ENCODE measurements around the gene PACS2. TPM values are rescaled to one million over a fixed set of nuclear protein-coding genes. Genes with fewer than 3 reads are reported as not detected.

PACS2 gene
- total RNA-seq, 1 experiment from 2014 or later: 57.7 TPM

DNA sequence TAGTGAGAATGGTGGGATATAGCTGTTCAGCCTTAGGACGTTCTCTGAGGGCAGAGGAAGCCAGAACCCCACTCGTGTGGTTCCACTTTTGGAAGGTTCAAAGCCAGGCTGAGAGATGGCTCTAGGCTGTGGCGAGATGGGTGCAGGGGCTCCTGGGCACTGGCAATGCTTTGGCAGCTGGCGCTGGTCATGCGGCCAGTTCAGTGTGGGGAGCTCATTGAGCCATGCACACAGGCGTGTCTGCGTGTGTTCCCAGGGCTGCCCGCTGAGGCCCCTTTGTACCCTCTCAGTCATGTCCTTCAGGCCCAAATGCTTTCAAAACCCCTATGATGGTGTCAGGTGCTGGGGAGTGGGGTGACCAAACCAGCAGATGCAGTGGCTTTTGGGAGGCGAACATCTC lies 85.5 kb downstream of the PACS2 start:
- Mint-ChIP-seq H3K36me3 (ENCODE audit: insufficient read depth, unreplicated experiment) (peaks cover 28% of the 10 kb centered on the region), H3K9me3 (ENCODE audit: unreplicated experiment) (peaks cover 8% of the 10 kb centered on the region), H3K27ac (ENCODE audit: low read depth, unreplicated experiment) (no peak overlapping the region), H3K4me1 (ENCODE audit: insufficient read depth, unreplicated experiment) (no peaks in the 10 kb centered on the region), H3K4me3 (ENCODE audit: unreplicated experiment) (no peak overlapping the region), H3K27me3 (ENCODE audit: insufficient read depth, unreplicated experiment) (no peaks in the 10 kb centered on the region)
- TF ChIP-seq, protein P1, sequence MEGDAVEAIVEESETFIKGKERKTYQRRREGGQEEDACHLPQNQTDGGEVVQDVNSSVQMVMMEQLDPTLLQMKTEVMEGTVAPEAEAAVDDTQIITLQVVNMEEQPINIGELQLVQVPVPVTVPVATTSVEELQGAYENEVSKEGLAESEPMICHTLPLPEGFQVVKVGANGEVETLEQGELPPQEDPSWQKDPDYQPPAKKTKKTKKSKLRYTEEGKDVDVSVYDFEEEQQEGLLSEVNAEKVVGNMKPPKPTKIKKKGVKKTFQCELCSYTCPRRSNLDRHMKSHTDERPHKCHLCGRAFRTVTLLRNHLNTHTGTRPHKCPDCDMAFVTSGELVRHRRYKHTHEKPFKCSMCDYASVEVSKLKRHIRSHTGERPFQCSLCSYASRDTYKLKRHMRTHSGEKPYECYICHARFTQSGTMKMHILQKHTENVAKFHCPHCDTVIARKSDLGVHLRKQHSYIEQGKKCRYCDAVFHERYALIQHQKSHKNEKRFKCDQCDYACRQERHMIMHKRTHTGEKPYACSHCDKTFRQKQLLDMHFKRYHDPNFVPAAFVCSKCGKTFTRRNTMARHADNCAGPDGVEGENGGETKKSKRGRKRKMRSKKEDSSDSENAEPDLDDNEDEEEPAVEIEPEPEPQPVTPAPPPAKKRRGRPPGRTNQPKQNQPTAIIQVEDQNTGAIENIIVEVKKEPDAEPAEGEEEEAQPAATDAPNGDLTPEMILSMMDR (IDR thresholded peaks at IDR 0.05; ENCODE audit: unreplicated experiment): no peak
- ChIA-PET CTCF (interaction anchor here (1.5 kb wide), 1 partner anchor 89 kb away, joined by 10 read pairs; no protein-coding TSS in a partner anchor), POLR2A (no interaction called here)
- BruUV-seq (replicated peaks): no TSS peak
- no peak for DNase-seq (ENCODE audit: unreplicated experiment)
- intact Hi-C loops (cut with micrococcal nuclease): no loop called here

GRCh38 chr14:105401699-105402098 lies 87.2 kb downstream of the PACS2 start:
- ChIA-PET POLR2A (no interaction called here), CTCF (interaction anchor here (0.9 kb wide), 1 partner anchor 131 kb away, joined by 3 read pairs; no protein-coding TSS in a partner anchor)
- H3K36me3 Mint-ChIP-seq (ENCODE audit: insufficient read depth, unreplicated experiment): peaks cover 37% of the 10 kb centered on the region
- H3K27me3 Mint-ChIP-seq (ENCODE audit: insufficient read depth, unreplicated experiment): no peaks in the 10 kb centered on the region
- no peak overlapping the region for H3K4me3 Mint-ChIP-seq (ENCODE audit: unreplicated experiment)
- no TSS peak for BruUV-seq (replicated peaks)
- DNase-seq (ENCODE audit: unreplicated experiment): no peak
- no peak overlapping the region for H3K27ac Mint-ChIP-seq (ENCODE audit: low read depth, unreplicated experiment)
- intact Hi-C loops (cut with micrococcal nuclease): no loop called here
- TF ChIP-seq, protein P1 (IDR thresholded peaks at IDR 0.05; ENCODE audit: unreplicated experiment): no peak
- peaks cover 8% of the 10 kb centered on the region for H3K9me3 Mint-ChIP-seq (ENCODE audit: unreplicated experiment)
- H3K4me1 Mint-ChIP-seq (ENCODE audit: insufficient read depth, unreplicated experiment): no peaks in the 10 kb centered on the region

- H3K9me3 Mint-ChIP-seq (ENCODE audit: unreplicated experiment): no peaks in the 10 kb centered on the region
- intact Hi-C loops (cut with micrococcal nuclease): no loop called here
- H3K27ac Mint-ChIP-seq (ENCODE audit: low read depth, unreplicated experiment): no peak overlapping the region
- H3K4me1 Mint-ChIP-seq (ENCODE audit: insufficient read depth, unreplicated experiment): no peaks in the 10 kb centered on the region
- BruUV-seq (replicated peaks): no TSS peak
- no peak for DNase-seq (ENCODE audit: unreplicated experiment)
- TF ChIP-seq, protein P1 (IDR thresholded peaks at IDR 0.05; ENCODE audit: unreplicated experiment): no peak
- CTCF ChIA-PET: no interaction called here
- peaks cover 10% of the 10 kb centered on the region for H3K27me3 Mint-ChIP-seq (ENCODE audit: insufficient read depth, unreplicated experiment)
- POLR2A ChIA-PET: no interaction called here
- H3K4me3 Mint-ChIP-seq (ENCODE audit: unreplicated experiment): no peak overlapping the region
- H3K36me3 Mint-ChIP-seq (ENCODE audit: insufficient read depth, unreplicated experiment): peaks cover 11% of the 10 kb centered on the region
Measured at GRCh38 chr14:105408592-105408991, 94.0 kb downstream of the PACS2 start.

GRCh38 chr14:105409364-105409763 lies 94.8 kb downstream of the PACS2 start:
- DNase-seq (ENCODE audit: unreplicated experiment): no peak
- CTCF ChIA-PET: interaction anchor here (0.7 kb wide), 1 partner anchor 71 kb away, joined by 4 read pairs; no protein-coding TSS in a partner anchor
- Mint-ChIP-seq H3K4me3 (ENCODE audit: unreplicated experiment) (no peak overlapping the region), H3K36me3 (ENCODE audit: insufficient read depth, unreplicated experiment) (peaks cover 11% of the 10 kb centered on the region), H3K9me3 (ENCODE audit: unreplicated experiment) (no peaks in the 10 kb centered on the region), H3K27me3 (ENCODE audit: insufficient read depth, unreplicated experiment) (peaks cover 10% of the 10 kb centered on the region), H3K4me1 (ENCODE audit: insufficient read depth, unreplicated experiment) (no peaks in the 10 kb centered on the region), H3K27ac (ENCODE audit: low read depth, unreplicated experiment) (no peak overlapping the region)
- POLR2A ChIA-PET: no interaction called here
- BruUV-seq (replicated peaks): no TSS peak
- TF ChIP-seq, protein P1 (IDR thresholded peaks at IDR 0.05; ENCODE audit: unreplicated experiment): no peak
- intact Hi-C loops (cut with micrococcal nuclease): no loop called here
